HepG2 (cell line): ENCODE data around the gene ARHGAP12. TPM values are rescaled to one million over a fixed set of nuclear protein-coding genes. Genes with fewer than 3 reads are reported as not detected.

Experiments used
- ATAC-seq: fragments of 200-7000 bp; cut with Tn5 transposase; 3 replicates; pipeline ENCODE4 v1.9.1; 2020; ENCODE audit warnings: mild to moderate bottlenecking, moderate library complexity
- BruUV-seq: library from RNA; stranded (reverse); fragments of 400-500 nt; replicated peaks from 2 replicates; lab custom pipeline; 2021; lab: Mats Ljungman, UMichigan
- CTCF ChIA-PET: fragments of 300-600 bp; formaldehyde crosslinking; extraction: SDS; loops from one replicate; lab custom pipeline; 2021; ENCODE audit warnings: low total read pairs, inconsistent platforms, low intra/inter-chr PET ratio; lab: Yijun Ruan, JAX
- POLR2A ChIA-PET: fragments of 350-600 bp; sonication (Branson Sonifier 250); formaldehyde crosslinking; loops from one replicate; lab custom pipeline; 2020; ENCODE audit warnings: antibody characterized with exemption, inconsistent platforms; lab: Yijun Ruan, JAX
- DNase-seq: peaks from one replicate; pipeline ENCODE4 v3.0.0-alpha.2; 2015; ENCODE audit warnings: low spot score
- FAIRE-seq: peaks from 3 replicates; lab custom pipeline; 2011; peaks lifted over from hg19 to GRCh38; lab: Jason Lieb, UNC
- H2AFZ ChIP-seq: one replicate; pipeline ENCODE4 v1.6.1; 2011; ENCODE audit warnings: low read length, inconsistent platforms
- H3K27ac ChIP-seq: fragments of 300-600 bp; 3 replicates; pipeline ENCODE4 v1.8.0; 2011; ENCODE audit warnings: mixed run types, mild to moderate bottlenecking, mixed read lengths, low read length, inconsistent platforms; ENCODE audit not compliant: insufficient read depth; ENCODE audit errors: extremely low read length
- H3K27me3 ChIP-seq, 2 experiments: fragments of 200-600 bp in 1 of 2; 2 replicates in 1 of 2; 3 replicates in 1 of 2; pipeline versions ENCODE4 v1.6.0 to v1.8.0; 2011; ENCODE audit warnings: low read length in 2 of 2, mild to moderate bottlenecking in 2 of 2, moderate library complexity in 2 of 2, inconsistent platforms in 1 of 2; ENCODE audit not compliant: insufficient read depth in 2 of 2, control insufficient read depth in 1 of 2
- H3K36me3 ChIP-seq, 2 experiments: fragments of 200-600 bp in 1 of 2; replicated peaks in 1 of 2; 2 replicates in 1 of 2; 3 replicates in 1 of 2; pipeline versions ENCODE4 v1.5.1 to v1.8.0; 2011; ENCODE audit warnings: low read length in 2 of 2, inconsistent platforms in 1 of 2; ENCODE audit not compliant: insufficient read depth in 2 of 2, control insufficient read depth in 1 of 2
- H3K4me1 ChIP-seq: 2 replicates; pipeline ENCODE4 v1.5.1; 2012; ENCODE audit warnings: low read length, inconsistent platforms; ENCODE audit not compliant: insufficient read depth
- H3K4me2 ChIP-seq: 2 replicates; pipeline ENCODE4 v1.6.0; 2011; ENCODE audit warnings: low read depth, low read length, inconsistent platforms
- H3K4me3 ChIP-seq, 3 experiments: fragments of 200-600 bp in 1 of 3; sonication (generic), shearing (Covaris generic) in 1 of 3; replicated peaks in 1 of 3; 2 replicates each; pipeline ENCODE4 v1.5.1; 2011 to 2016; ENCODE audit warnings: low read length in 3 of 3, inconsistent platforms in 2 of 3, low read depth in 2 of 3, mild to moderate bottlenecking in 2 of 3, control low read depth in 1 of 3, mixed read lengths in 1 of 3; ENCODE audit not compliant: insufficient read depth in 1 of 3
- H3K79me2 ChIP-seq: one replicate; pipeline ENCODE4 v1.6.1; 2011; ENCODE audit warnings: low read length, inconsistent platforms; ENCODE audit not compliant: insufficient read depth
- H3K9ac ChIP-seq: 2 replicates; pipeline ENCODE4 v1.6.0; 2011; ENCODE audit warnings: mild to moderate bottlenecking, low read depth, low read length, inconsistent platforms; ENCODE audit not compliant: insufficient read depth
- H3K9me3 ChIP-seq: 2 replicates; pipeline ENCODE4 v1.5.1; 2012; ENCODE audit warnings: mild to moderate bottlenecking, low read length
- H4K20me1 ChIP-seq: 2 replicates; pipeline ENCODE4 v1.6.0; 2011; ENCODE audit warnings: inconsistent platforms, mild to moderate bottlenecking, low read length, moderate library complexity; ENCODE audit not compliant: insufficient read depth
- E2F2 ChIP-seq: sonication (generic); formaldehyde crosslinking; IDR thresholded peaks from 2 replicates; pipeline ENCODE4 v1.4.0; 2020; ENCODE audit warnings: missing genetic modification reagents, borderline replicate concordance
- EHMT2 ChIP-seq: fragments of 200-600 bp; sonication (generic); IDR thresholded peaks from 2 replicates; pipeline ENCODE4 v1.7.0; 2017; ENCODE audit warnings: antibody characterized with exemption, low read depth, low read length, borderline replicate concordance
- FOSL1 ChIP-seq: sonication (generic); formaldehyde crosslinking; IDR thresholded peaks from 2 replicates; pipeline ENCODE4 v1.9.0; 2021; ENCODE audit warnings: missing genetic modification reagents, borderline replicate concordance
- FOXJ3 ChIP-seq: sonication (generic); formaldehyde crosslinking; IDR thresholded peaks from 2 replicates; pipeline ENCODE4 v1.4.0; 2020; ENCODE audit warnings: missing genetic modification reagents, mild to moderate bottlenecking, borderline replicate concordance
- GMEB1 ChIP-seq: sonication (generic); formaldehyde crosslinking; IDR thresholded peaks from 2 replicates; pipeline ENCODE4 v1.5.1; 2020; ENCODE audit warnings: missing genetic modification reagents, mild to moderate bottlenecking, borderline replicate concordance
- HMG20B ChIP-seq: conservative IDR thresholded peaks from 2 replicates; pipeline ENCODE4 v1.6.1; 2016; ENCODE audit warnings: missing genetic modification reagents, missing compliant biosample characterization
- MATR3 ChIP-seq: sonication (generic); formaldehyde crosslinking; IDR thresholded peaks from 2 replicates; pipeline ENCODE4 v1.4.0; 2020; ENCODE audit warnings: missing genetic modification reagents
- RFX5 ChIP-seq: IDR thresholded peaks from 2 replicates; pipeline ENCODE4 v1.6.1; 2011; ENCODE audit warnings: low read depth, low read length, improper control_type of control experiment
- SUZ12 ChIP-seq: fragments of 150-350 bp; IDR thresholded peaks from 2 replicates; pipeline ENCODE4 v1.6.1; 2014; ENCODE audit warnings: low read depth, low read length
- YEATS2 ChIP-seq: sonication (generic); formaldehyde crosslinking; IDR thresholded peaks from 2 replicates; pipeline ENCODE4 v1.4.0; 2020; ENCODE audit warnings: missing genetic modification reagents, borderline replicate concordance
- ZBTB39 ChIP-seq: sonication (generic); formaldehyde crosslinking; IDR thresholded peaks from 2 replicates; pipeline ENCODE4 v1.5.0; 2020; ENCODE audit warnings: missing genetic modification reagents
- ZBTB8A ChIP-seq: sonication (generic); formaldehyde crosslinking; IDR thresholded peaks from 2 replicates; pipeline ENCODE4 v1.4.0; 2020; ENCODE audit warnings: mild to moderate bottlenecking, low read depth, missing genetic modification reagents, borderline replicate concordance
- ZNF350 ChIP-seq: sonication (generic); formaldehyde crosslinking; IDR thresholded peaks from 2 replicates; pipeline ENCODE4 v1.4.0; 2020; ENCODE audit warnings: mild to moderate bottlenecking, low read depth, missing genetic modification reagents, borderline replicate concordance
- ZNF878 ChIP-seq: sonication (generic); formaldehyde crosslinking; IDR thresholded peaks from 2 replicates; pipeline ENCODE4 v1.8.1; 2023; ENCODE audit warnings: mild to moderate bottlenecking, missing genetic modification reagents, moderate library complexity
- ZSCAN12 ChIP-seq: sonication (generic); formaldehyde crosslinking; IDR thresholded peaks from 2 replicates; pipeline ENCODE4 v1.9.0; 2021; ENCODE audit warnings: mild to moderate bottlenecking, missing genetic modification reagents
- WGBS: methylation state at CpG from one replicate; pipeline ENCODE4 v1.1.6; 2017; ENCODE audit warnings: low lambda C conversion rate; 5-methylcytosine and 5-hydroxymethylcytosine counted together
- in situ Hi-C: cut with HindIII; loops from 2 replicates; pipeline ENCODE4 v1.10.0; 2017; ENCODE audit warnings: low pct_unique_long_range_greater_than_20kb; ENCODE audit not compliant: extremely low pct_ligation_motif_present
- intact Hi-C: fragments of 100-400 bp; cut with micrococcal nuclease; formaldehyde crosslinking; loops from one replicate; pipeline ENCODE4 v1.10.0; 2022; ENCODE audit not compliant: unreplicated experiment
- polyA plus RNA-seq, 8 experiments: library from polyadenylated mRNA; depleted of rRNA in 3 of 8; stranded (reverse) in 7 of 8; unstranded in 1 of 8; fragments of >200 nt; fragmentation: Illumina TruSeq in 4 of 8; extraction: Trizol in 4 of 8; gene quantifications; 2 replicates each; pipeline versions ENCODE4 v1.2.1 to v1.2.3, GENCODE V29; 2011 to 2016; ENCODE audit warnings: low read depth in 4 of 8, missing spikeins in 1 of 8, mixed read lengths in 1 of 8; ENCODE audit not compliant: insufficient read depth in 1 of 8
- total RNA-seq, 5 experiments: library from RNA; depleted of rRNA; stranded (reverse); fragments of >200 nt; fragmentation: Illumina TruSeq; extraction: Trizol; gene quantifications; 2 replicates each; pipeline ENCODE4 v1.2.3, GENCODE V29; 2016; ENCODE audit warnings: low read depth in 1 of 5

Gene ARHGAP12
- total and polyA plus RNA-seq, 2 of the 13 experiments (the other 11 are each of a cell fraction or from before 2014, with no cell fraction given), result 25.0 to 54.6 TPM

- ATAC-seq, result no peak
- Histone ChIP-seq H3K9me3 (no peaks in the 10 kb centered on the region; the same call in 1 of the 2 replicates), H2AFZ (no peak overlapping the region), H3K27me3 (peaks cover 1 to 4% of the 10 kb centered on the region in 2 experiments; a peak in 1 of 5 replicates), H3K4me1 (no peaks in the 10 kb centered on the region), H3K4me3 (no peak overlapping the region), H4K20me1 (no peaks in the 10 kb centered on the region), H3K79me2 (no peaks in the 10 kb centered on the region), H3K36me3 (no peaks in the 10 kb centered on the region), H3K4me2 (no peak overlapping the region), H3K9ac (no peak overlapping the region), H3K27ac (no peak overlapping the region)
- BruUV-seq, result no TSS peak
- FAIRE-seq, result no peak
- 41% methylated on average over 12 of the region's 12 CpGs for WGBS
- TF ChIP-seq EHMT2 (no peak), E2F2 (CRISPR knock-in tag) (no peak), ZSCAN12 (CRISPR knock-in tag) (no peak), MATR3 (CRISPR knock-in tag) (no peak), SUZ12 (no peak), ZNF878 (CRISPR knock-in tag) (no peak), FOXJ3 (no peak), RFX5 (no peak), YEATS2 (CRISPR knock-in tag) (no peak), ZBTB39 (CRISPR knock-in tag) (no peak), ZBTB8A (CRISPR knock-in tag) (no peak), ZNF350 (CRISPR knock-in tag) (no peak), GMEB1 (CRISPR knock-in tag) (no peak), FOSL1 (CRISPR knock-in tag) (no peak), HMG20B (CRISPR knock-in tag) (no peak)
- DNase-seq, result no peak
- intact Hi-C loops, result loop anchor here (5.0 kb wide), 1 partner anchor 68 kb away; no protein-coding TSS in a partner anchor
- ChIA-PET POLR2A (no interaction called here), CTCF (no interaction called here)
- in situ Hi-C loops, result loop anchor here (25.0 kb wide), 1 partner anchor 988 kb away; no protein-coding TSS in a partner anchor
Observed at GRCh38 chr10:31774928-31775650, 153.5 kb downstream of the ARHGAP12 start.
